GM19043 (cell line): ENCODE measurements around the gene TMEM131L.
"Not testable (repeated sequence)": the region's sequence is repeated elsewhere in the genome, so short reads cannot be mapped to it uniquely, and the experiment has no call there.

Experiments
- ATAC-seq: cut with Tn5 transposase; IDR thresholded peaks from one replicate; pipeline ENCODE4 v1.9.1; 2021; ENCODE audit warnings: low read depth; ENCODE audit not compliant: unreplicated experiment

The TMEM131L gene

DNA sequence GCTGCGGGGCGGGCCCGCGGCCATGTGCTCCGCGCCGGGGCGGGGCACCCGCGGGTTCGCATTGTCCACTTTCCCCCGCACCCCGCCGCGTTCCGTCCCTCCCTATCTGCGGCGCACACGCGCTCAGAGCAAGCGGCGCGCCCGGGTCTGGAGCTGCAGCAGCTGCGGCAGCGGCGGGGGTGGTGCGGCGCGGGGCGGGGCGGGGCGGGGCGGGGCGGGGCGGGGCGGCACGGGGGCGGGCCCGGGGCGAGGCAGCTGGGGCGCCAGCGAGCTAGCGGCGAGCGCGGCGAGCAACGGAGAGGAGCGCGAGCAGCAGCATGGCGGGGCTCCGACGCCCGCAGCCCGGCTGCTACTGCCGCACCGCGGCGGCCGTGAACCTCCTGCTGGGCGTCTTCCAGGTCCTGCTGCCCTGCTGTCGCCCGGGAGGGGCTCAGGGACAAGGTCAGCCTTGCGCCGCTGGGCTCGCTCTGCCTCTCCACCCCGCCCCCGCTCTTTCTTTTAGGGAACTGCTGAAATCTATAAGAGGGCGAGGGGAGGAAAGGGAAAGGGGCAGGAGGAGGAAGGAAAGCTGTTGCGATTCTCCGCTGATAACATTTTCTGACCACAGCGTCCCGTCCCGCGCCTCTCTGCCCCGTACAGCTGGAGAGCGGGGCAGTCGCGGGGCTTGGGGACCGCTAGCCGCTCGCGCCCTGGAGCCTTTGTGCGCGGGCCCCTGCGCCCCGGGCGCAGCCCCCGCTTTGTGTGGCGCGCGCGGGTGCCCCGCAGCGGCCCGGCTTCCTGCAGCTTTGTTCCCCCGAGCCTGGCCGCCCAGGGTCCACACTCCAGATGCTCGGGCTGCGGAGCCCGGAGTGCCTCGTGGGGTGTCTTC, at the start of gene TMEM131L:
Gene TMEM131L (plus strand): TSS at position 280 of the 868 bp plus-strand sequence. CDS start 38 bp downstream, at position 318.
- ATAC-seq = peak; percentile 26

DNA sequence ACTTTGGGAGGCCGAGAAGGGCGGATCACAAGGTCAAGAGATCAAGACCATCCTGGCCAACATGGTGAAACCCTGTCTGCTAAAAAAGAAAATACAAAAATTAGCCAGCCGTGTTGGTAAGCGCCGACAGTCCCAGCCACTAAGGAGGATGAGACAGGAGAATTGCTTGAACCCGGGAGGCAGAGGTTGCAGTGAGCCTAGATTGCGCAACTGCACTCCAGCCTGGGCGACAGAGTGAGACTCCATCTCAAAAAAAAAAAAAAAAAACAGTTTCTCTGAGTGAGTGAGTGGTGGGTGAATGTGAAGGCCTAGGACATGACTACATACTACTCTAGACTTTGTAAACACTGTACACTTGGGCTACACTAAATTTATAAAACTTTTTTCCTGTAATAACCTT, 49.7 kb upstream of the TMEM131L start:
- ATAC-seq = not testable (repeated sequence)

DNA sequence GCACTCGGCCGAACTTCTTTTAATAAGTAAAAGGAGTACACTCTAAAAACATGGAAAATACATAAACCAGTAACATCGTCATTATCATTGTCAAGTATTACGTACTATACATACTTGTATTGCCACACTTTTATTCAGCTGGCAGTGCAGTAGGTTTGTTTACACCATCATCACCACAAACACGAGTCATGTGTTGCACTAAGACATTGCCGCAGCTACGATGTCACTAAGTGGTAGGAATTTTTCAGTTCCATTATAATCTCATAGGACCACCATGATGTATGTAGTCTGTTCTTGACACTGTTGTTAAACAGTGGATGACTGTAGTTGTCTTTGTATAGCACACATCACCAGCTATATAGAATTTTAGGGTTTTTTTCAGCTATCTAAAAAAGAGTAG, 48.0 kb upstream of the TMEM131L start:
- ATAC-seq = no peak

GRCh38 chr4:153418558-153418957, 47.6 kb upstream of the TMEM131L start:
- ATAC-seq = no peak

DNA sequence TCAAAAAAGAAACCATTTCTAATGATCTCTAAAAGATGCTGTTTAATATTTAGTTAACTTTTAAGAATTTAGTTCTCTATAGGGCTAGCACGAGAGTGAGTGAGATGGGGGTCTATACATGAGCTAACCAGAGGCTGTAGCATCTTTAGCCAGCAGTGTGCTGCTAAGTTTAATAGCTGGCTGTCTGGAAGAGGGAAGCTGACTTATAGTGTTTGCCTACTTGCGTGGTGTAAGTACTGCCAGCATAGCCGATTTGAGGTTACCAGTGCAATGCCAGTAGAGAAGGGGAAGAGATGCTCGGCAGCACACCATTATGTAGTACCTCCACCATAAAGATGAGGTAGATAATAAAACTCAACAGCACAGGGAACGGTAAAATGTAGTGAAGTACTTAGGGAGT, 47.1 kb upstream of the TMEM131L start:
- ATAC-seq = no peak

GRCh38 chr4:153419673-153420278, 46.4 kb upstream of the TMEM131L start:
- ATAC-seq = no peak

GRCh38 chr4:153420361-153420760, 45.8 kb upstream of the TMEM131L start:
- no peak for ATAC-seq

- peak; percentile 71 for ATAC-seq
These were observed 44.2 kb upstream of the TMEM131L start for GRCh38 chr4:153421941-153422340.

DNA sequence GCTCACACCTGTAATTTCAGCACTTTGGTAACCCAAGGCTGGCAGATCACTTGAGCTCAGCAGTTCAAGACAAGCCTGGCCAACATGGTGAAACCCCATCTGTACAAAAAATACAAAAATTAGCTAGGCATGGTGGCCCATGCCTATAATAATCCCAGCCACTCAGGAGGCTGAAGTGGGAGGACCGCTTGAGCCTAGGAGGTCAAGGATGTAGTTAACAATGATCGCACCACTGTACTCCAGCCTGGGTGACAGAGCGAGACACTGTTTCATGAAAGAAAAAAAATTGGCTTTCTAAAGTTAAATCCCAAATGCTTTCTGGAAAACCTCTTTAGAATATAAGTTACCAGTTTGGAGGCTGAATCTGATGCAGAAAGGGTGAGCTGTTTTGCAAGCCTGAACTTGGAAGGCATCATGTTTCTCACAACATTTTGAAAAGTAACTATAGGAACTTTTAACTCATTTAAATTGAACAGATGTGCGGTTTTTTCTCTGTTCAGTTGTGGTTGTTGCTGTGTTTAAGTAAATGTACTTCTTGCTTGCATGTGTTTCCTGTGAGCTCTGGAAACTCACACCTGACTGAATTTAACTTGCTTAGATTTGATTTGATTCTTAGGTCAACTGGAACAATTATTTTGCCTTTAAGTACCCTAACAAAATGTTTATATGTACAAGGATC, 39.8 kb upstream of the TMEM131L start:
- peak; percentile 54 for ATAC-seq

DNA sequence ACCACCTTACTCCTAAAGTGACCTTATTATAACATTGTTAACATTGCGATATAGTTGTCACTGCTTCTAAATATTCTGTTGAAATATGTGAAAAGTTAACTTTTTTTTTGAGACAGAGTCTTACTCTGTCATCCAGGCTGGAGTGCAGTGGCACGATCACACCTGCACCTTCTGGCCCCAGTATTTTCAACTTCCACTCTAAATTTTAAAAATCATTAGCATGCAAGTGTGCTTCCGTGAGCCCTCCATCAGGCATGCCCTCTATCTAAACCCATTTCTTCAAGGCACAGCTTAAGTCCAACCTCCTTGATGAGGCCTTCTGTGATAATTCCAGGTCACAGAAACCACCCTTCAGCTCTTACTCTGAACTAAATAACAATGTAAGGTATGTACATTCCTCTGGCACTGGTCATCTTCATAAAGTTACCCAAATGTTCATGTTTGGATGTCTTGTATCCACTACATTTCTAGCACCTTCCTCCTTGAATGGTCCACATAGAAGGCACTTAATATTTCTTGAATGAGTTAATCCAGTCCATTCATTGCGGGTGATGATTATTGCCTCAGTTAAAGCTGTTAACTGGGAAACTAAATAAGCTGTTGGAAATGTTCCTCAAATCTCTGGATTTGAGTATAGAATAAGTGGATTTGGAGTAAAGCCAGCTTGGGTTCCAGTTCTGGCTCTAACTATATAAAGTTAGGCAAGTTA, 38.6 kb upstream of the TMEM131L start:
- ATAC-seq = no peak

GRCh38 chr4:153428941-153429475, 37.2 kb upstream of the TMEM131L start:
- no peak for ATAC-seq

DNA sequence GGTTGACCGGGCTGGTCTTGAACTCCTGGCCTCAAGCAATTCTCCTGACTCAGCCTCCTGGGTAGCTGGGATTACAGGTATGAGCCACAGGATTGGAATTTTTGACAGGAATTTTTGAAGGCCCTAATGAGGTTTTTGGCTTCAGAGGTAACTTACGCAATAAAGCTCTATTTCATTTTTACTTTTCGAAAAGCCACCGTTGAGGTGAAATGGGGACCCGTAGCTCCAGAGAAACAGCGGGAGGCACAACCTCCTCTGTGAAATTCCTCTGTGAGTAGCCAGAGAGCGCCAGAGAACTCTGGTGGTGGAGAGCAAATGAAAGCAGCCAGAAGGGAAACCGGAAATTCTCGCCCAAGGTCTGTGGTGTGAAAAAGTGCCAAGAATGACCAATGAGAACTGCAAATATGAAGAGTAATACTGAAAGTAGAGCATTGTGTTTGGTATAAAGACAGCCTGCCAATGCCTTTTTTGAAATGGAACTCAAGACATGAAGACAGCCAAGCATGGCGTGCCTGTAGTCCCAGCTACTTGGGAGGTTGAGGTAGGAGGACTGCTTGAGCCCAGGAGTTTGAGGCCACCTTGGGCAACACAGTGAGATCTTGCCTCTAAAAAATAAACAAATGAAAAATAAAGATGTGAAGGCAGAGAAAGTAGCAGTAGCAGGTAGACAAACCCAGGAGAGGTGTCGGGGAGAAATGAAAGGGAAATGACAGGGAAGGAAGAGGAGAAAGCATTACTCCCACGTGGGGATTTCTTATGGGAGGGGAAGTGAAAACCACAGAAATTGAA, 33.0 kb upstream of the TMEM131L start:
- ATAC-seq = peak; percentile 88

DNA sequence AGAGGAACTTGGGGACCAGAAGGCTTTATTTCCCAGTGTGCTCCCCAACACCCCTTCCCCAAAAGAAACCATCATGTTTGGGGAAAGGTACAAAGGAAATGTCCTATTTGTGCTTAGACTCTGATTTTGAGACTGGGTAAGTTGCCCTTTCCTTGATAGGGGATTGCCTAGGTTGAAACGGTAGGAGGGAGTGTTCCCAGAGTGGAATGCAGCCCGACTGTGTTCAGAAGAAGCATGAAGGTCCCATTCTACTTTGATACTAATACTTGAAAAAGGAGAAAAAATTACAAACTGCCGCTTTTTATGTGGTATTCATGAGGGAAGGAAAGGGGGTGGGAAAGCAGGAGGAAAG, 32.4 kb upstream of the TMEM131L start:
- no peak for ATAC-seq

GRCh38 chr4:153434190-153434589, 32.0 kb upstream of the TMEM131L start:
- ATAC-seq = no peak

- ATAC-seq = peak; percentile 67
These were observed 27.0 kb upstream of the TMEM131L start for GRCh38 chr4:153438916-153439756.

DNA sequence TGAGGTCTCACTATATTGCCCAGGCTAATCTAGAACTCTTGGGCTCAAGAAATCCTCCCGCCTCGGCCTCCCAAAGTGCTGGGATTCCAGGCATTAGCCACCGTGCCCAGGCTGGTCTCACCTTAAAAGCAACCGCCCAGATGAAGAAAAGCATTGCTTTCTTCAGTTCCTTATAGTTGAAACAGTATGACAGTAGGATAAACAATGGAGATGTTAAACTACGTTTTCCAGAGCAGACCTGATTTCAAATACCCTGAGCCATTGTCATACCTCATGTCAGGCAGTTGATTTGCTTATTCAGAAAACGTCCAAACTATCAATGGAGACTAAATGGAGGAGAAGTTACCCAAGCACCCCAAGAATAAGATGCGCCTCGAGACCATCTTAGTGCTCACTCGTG, 26.3 kb upstream of the TMEM131L start:
- ATAC-seq = peak; percentile 4

DNA sequence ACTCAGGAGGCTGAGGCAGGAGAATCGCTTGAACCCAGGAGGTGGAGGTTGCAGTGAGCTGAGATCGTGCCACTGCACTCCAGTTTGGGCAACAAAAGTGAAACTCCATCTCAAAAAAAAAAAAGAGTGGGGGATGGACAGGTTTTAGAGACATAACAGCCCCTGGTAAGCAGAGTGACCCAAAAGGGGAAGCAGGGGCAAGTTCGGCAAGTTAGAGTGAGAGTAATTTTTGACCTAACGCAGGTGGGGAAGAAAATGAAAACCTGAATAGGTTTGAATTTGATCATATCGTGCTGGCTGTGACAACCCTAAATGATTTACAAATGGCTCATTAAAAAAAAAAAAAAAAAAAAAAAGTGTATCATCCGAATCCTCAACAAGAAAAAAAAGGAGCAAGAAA, 25.7 kb upstream of the TMEM131L start:
- peak; percentile 26 for ATAC-seq

GRCh38 chr4:153447175-153447905, 18.8 kb upstream of the TMEM131L start:
- no peak for ATAC-seq
